ENCODE data around the gene MYLK2. TPM values are rescaled to one million over a fixed set of nuclear protein-coding genes. Genes with fewer than 3 reads are reported as not detected.

The MYLK2 gene
- polyA plus RNA-seq, result 0.02 to 0.05 TPM in 2 of 3 replicates, not detected in the other
- not detected for polyA plus RNA-seq (2011; ENCODE audit: low read depth)
- polyA plus RNA-seq (2011; cell fraction: cytosol; rRNA removed), result not detected in 2 replicates
- 0.06 and 0.07 TPM in 2 replicates for polyA plus RNA-seq (2011; cell fraction: nucleus; rRNA removed)
- polyA plus RNA-seq (2012; ENCODE audit: low replicate concordance), result 0.07 TPM in 1 of 2 replicates, not detected in the other
- polyA minus RNA-seq, result not detected in 3 replicates
- not detected for polyA minus RNA-seq (2011; cell fraction: cytosol; rRNA and poly(A)+ RNA removed)
- polyA minus RNA-seq (2011; cell fraction: nucleus; rRNA and poly(A)+ RNA removed), result 0.31 TPM in 1 of 2 replicates, not detected in the other

GRCh38 chr20:31819083-31819784 is at the start of gene MYLK2:
TSS of gene MYLK2 (plus strand) at chr20:31819356. CDS start at chr20:31819581, 225 bp downstream.
- H3K36me3 ChIP-seq (ENCODE audit: control insufficient read depth in 2 of 2, extremely low read depth in 1 of 2, insufficient read depth in 2 of 2, low read length in 2 of 2), result no peaks in the 10 kb centered on the region
- H3K9ac ChIP-seq (ENCODE audit: control insufficient read depth, extremely low read depth, insufficient read depth, low read length), result no peak within 1 kb of the TSS
- no peaks in the 10 kb centered on the region for H3K9me1 ChIP-seq (ENCODE audit: control insufficient read depth, extremely low read depth, insufficient read depth, low read length)
- H4K20me1 ChIP-seq (ENCODE audit: control insufficient read depth, extremely low read depth, insufficient read depth, low read length), result no peaks in the 10 kb centered on the region
- dilution Hi-C loops (cut with MboI; ENCODE audit: extremely low pct_ligation_motif_present, low sequenced_read_pairs), result no loop called here
- no peak for DNase-seq (ENCODE audit: low read depth, low spot score)
- no peak within 1 kb of the TSS for H3K4me2 ChIP-seq (ENCODE audit: control insufficient read depth, extremely low read depth, insufficient read depth, low read depth, low read length)
- H3K4me1 ChIP-seq (ENCODE audit: control insufficient read depth, extremely low read depth, insufficient read depth, low read length), result no peaks in the 10 kb centered on the region
- no peak within 1 kb of the TSS for H3K4me3 ChIP-seq (ENCODE audit: control insufficient read depth in 2 of 3, extremely low read depth in 1 of 3, insufficient read depth in 2 of 3, low read depth in 1 of 3, low read length in 3 of 3)
- peaks cover 4% of the 10 kb centered on the region for H3K27me3 ChIP-seq (ENCODE audit: control insufficient read depth, extremely low read depth, insufficient read depth, low read length)
- no peaks in the 10 kb centered on the region for H3K9me3 ChIP-seq (ENCODE audit: control insufficient read depth, low read depth, low read length)
- H3K79me2 ChIP-seq (ENCODE audit: control insufficient read depth, insufficient read depth, low read length), result no peaks in the 10 kb centered on the region
- no peak within 1 kb of the TSS for H2AFZ ChIP-seq (ENCODE audit: control insufficient read depth, low read length)
- no peak for TF ChIP-seq EZH2 (IDR thresholded peaks at IDR 0.05; ENCODE audit: low read length)
- TF ChIP-seq CTCF (optimal IDR thresholded peaks at IDR 0.05 in 1 of 3, IDR thresholded peaks at IDR 0.05 in 1 of 3, conservative IDR thresholded peaks at IDR 0.05 in 1 of 3; ENCODE audit: extremely low read depth in 1 of 3, insufficient read depth in 2 of 3, low read length in 3 of 3), result no peak
- H3K27ac ChIP-seq (ENCODE audit: control insufficient read depth, insufficient read depth, low read length), result no peak within 1 kb of the TSS
- FAIRE-seq, result no peak

GRCh38 chr20:31769681-31770080 is 49.5 kb upstream of the MYLK2 start:
- H3K4me3 ChIP-seq (ENCODE audit: control insufficient read depth in 2 of 3, extremely low read depth in 1 of 3, insufficient read depth in 2 of 3, low read depth in 1 of 3, low read length in 3 of 3), result no peak overlapping the region
- H3K79me2 ChIP-seq (ENCODE audit: control insufficient read depth, insufficient read depth, low read length), result peaks cover 10% of the 10 kb centered on the region
- H3K27ac ChIP-seq (ENCODE audit: control insufficient read depth, insufficient read depth, low read length), result no peak overlapping the region
- FAIRE-seq, result no peak
- no peak overlapping the region for H3K4me2 ChIP-seq (ENCODE audit: control insufficient read depth, extremely low read depth, insufficient read depth, low read depth, low read length)
- H3K27me3 ChIP-seq (ENCODE audit: control insufficient read depth, extremely low read depth, insufficient read depth, low read length), result no peaks in the 10 kb centered on the region
- H3K4me1 ChIP-seq (ENCODE audit: control insufficient read depth, extremely low read depth, insufficient read depth, low read length), result no peaks in the 10 kb centered on the region
- H3K9me3 ChIP-seq (ENCODE audit: control insufficient read depth, low read depth, low read length), result no peaks in the 10 kb centered on the region
- dilution Hi-C loops (cut with MboI; ENCODE audit: extremely low pct_ligation_motif_present, low sequenced_read_pairs), result no loop called here
- peaks cover 4 to 27% of the 10 kb centered on the region in 2 experiments for H3K36me3 ChIP-seq (ENCODE audit: control insufficient read depth in 2 of 2, extremely low read depth in 1 of 2, insufficient read depth in 2 of 2, low read length in 2 of 2)
- TF ChIP-seq CTCF (optimal IDR thresholded peaks at IDR 0.05 in 1 of 3, IDR thresholded peaks at IDR 0.05 in 1 of 3, conservative IDR thresholded peaks at IDR 0.05 in 1 of 3; ENCODE audit: extremely low read depth in 1 of 3, insufficient read depth in 2 of 3, low read length in 3 of 3) (no peak), EZH2 (IDR thresholded peaks at IDR 0.05; ENCODE audit: low read length) (no peak)
- H2AFZ ChIP-seq (ENCODE audit: control insufficient read depth, low read length), result no peak overlapping the region
- peaks cover 4% of the 10 kb centered on the region for H4K20me1 ChIP-seq (ENCODE audit: control insufficient read depth, extremely low read depth, insufficient read depth, low read length)
- DNase-seq (ENCODE audit: low read depth, low spot score), result no peak
- no peak overlapping the region for H3K9ac ChIP-seq (ENCODE audit: control insufficient read depth, extremely low read depth, insufficient read depth, low read length)
- no peaks in the 10 kb centered on the region for H3K9me1 ChIP-seq (ENCODE audit: control insufficient read depth, extremely low read depth, insufficient read depth, low read length)

Measured in keratinocyte (primary cell).